HL-60/S4 treated with phorbol 12-myristate 13-acetate at 8.2 ng/mL for 4 days and 3 days (cell line): ENCODE data around the gene ACR.

ENCODE experiments used
- in situ Hi-C: fragments of 300-500 bp; cut with MboI; formaldehyde crosslinking; loops from 2 replicates; pipeline ENCODE4 v1.15.0; 2022; ENCODE audit warnings: low sequenced_read_pairs

The ACR gene

GRCh38 chr22:50702821-50703725 is 34.9 kb upstream of the ACR start:
- in situ Hi-C loops: no loop called here

- in situ Hi-C loops: no loop called here
Observed at GRCh38 chr22:50703726-50704509, 34.1 kb upstream of the ACR start.

- in situ Hi-C loops: no loop called here
Observed at GRCh38 chr22:50704510-50705218, 33.3 kb upstream of the ACR start.

- in situ Hi-C loops: no loop called here
Observed at GRCh38 chr22:50705219-50705691, 32.7 kb upstream of the ACR start.

GRCh38 chr22:50705851-50706351 is 32.1 kb upstream of the ACR start:
- in situ Hi-C loops: no loop called here

- in situ Hi-C loops: no loop called here
Observed at GRCh38 chr22:50706481-50707125, 31.4 kb upstream of the ACR start.

GRCh38 chr22:50708474-50708873 is 29.5 kb upstream of the ACR start:
- in situ Hi-C loops: no loop called here

- in situ Hi-C loops: no loop called here
Observed at GRCh38 chr22:50708996-50709395, 29.0 kb upstream of the ACR start.

GRCh38 chr22:50710221-50710620 is 27.8 kb upstream of the ACR start:
- in situ Hi-C loops: no loop called here

- in situ Hi-C loops: no loop called here
Observed at GRCh38 chr22:50710886-50711285, 27.1 kb upstream of the ACR start.

GRCh38 chr22:50711446-50712340 is 26.3 kb upstream of the ACR start:
- in situ Hi-C loops: no loop called here

GRCh38 chr22:50712341-50713007 is 25.5 kb upstream of the ACR start:
- in situ Hi-C loops: no loop called here

- in situ Hi-C loops: no loop called here
Observed at GRCh38 chr22:50713008-50713385, 25.0 kb upstream of the ACR start.

GRCh38 chr22:50713571-50714056 is 24.4 kb upstream of the ACR start:
- in situ Hi-C loops: no loop called here

GRCh38 chr22:50714150-50714549 is 23.9 kb upstream of the ACR start:
- in situ Hi-C loops: no loop called here

- in situ Hi-C loops: no loop called here
Observed at GRCh38 chr22:50714631-50715179, 23.3 kb upstream of the ACR start.

- in situ Hi-C loops: no loop called here
Observed at GRCh38 chr22:50715250-50715649, 22.8 kb upstream of the ACR start.

GRCh38 chr22:50715776-50716175 is 22.2 kb upstream of the ACR start:
- in situ Hi-C loops: no loop called here
